Fibroblast of skin of left biceps (primary cell): ENCODE data around the gene GJB4.
"Not testable (repeated sequence)": the region's sequence is repeated elsewhere in the genome, so short reads cannot be mapped to it uniquely, and the experiment has no call there.

Source experiments
- DNase-seq, 2 experiments: peaks; one replicate each; pipeline ENCODE4 v3.0.0-alpha.2; 2013; ENCODE audit warnings: low read depth in 2 of 2

Gene GJB4

DNA sequence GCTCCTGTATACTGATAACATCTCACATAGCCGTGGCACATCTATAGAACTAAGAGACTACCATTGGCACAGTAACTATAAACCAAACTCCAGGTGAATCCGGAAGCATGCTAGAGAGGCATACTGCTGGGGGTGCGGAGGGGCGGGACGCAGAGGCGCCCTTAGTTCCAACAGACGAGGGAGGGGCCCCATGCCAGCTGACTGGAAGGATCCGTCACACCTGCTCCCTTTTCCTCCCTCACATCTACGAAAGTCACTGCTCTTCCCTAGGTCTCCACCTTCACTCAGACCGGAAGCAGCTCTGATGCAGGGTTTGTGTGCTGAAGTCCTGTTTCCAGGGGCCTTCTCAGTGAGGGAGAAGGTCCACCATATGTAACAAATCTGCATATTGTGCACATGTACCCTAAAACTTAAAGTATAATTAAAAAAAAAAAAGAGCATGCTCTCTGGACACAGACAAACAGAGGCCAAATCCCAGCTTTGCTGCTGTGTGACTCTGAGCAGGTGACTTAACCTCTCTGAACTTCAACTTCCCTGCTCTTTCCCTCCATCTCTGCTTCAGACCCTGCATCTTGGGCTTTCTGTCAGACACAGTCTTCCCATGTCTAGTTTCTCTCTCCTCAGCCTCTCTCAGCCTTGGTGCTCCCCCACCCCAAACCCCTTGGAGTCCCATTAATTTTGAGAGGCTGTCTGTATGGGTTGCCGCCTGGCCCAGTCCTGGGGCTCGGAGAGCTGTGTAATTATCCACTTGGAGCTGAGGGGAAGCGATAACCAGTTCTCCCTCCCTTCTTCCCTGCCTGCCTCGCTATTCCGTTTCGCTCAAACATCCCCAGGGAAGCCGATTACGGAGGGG lies 12.5 kb upstream of the GJB4 start:
- DNase-seq, result no peak

DNA sequence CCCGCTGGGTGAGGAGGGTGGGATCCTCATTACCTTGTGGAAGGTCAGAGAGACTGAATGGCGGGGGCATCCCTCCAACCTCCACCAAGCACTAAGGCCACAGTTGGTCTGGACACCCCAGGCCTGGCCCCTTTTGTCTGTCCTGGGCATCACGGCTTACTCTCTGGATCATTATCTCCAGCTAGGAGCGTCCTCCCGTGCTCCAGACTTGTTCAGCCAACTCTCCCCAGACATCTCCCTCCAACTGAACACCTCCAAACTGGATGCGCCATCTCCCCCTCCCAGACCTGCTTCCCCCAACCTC lies 11.9 kb upstream of the GJB4 start:
- no peak for DNase-seq

DNA sequence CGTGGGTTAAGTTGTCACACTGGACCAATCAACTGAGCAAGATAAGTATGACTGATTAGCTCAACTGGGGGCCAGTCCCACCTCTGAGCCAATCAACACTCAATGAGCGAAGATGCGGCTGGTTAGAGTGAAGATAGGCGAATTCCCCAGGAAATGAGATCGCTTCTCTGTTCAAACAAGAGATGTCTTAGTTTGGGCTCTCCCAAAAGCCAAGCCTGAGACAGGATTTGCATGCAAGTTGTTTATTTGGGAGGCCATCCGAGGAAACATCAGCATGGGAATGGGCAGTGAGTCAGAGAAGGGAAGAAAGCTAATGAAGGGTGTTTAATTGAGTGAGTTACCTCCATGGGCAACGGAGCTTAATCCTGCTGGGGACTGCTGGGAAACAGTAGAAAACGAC lies 9.5 kb upstream of the GJB4 start:
- no peak for DNase-seq

DNA sequence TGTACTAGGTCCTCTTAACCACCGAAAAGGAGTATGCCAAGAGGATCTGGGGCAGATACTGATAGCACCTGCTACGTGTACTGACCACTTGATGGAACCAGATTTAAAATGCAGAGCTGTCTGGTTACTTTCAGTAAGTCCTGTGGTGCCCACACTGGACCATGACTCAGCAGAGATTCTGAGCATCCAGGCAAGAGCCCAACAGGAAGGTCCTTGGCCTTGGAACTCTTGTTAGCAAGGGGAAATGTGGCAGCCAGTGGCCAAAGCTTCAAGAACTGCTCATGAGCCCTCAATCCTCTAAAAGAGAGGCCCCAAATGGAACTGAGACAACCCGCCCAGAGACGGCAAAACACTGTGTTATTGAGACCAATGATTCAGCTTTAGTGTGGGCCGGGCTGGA lies 8.9 kb upstream of the GJB4 start:
- no peak for DNase-seq

DNA sequence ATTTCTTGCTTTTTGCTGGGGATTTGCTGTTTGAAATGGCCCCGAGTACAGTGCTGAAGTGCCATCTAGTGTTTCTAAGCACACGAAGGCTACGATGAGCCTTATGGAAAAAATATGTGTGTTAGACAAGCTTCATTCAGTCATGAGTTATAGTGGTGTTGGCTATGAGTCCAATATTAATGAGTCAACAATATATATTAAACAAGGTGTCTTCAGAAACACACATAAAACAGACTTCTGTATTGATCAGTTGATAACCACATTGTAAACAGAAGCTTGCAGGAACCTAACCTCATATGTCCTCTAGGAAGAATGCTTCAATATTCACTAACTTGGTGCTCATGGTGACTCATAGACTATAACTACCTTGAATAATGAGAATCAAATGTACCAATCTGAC lies 6.4 kb upstream of the GJB4 start:
- DNase-seq, result no peak

DNA sequence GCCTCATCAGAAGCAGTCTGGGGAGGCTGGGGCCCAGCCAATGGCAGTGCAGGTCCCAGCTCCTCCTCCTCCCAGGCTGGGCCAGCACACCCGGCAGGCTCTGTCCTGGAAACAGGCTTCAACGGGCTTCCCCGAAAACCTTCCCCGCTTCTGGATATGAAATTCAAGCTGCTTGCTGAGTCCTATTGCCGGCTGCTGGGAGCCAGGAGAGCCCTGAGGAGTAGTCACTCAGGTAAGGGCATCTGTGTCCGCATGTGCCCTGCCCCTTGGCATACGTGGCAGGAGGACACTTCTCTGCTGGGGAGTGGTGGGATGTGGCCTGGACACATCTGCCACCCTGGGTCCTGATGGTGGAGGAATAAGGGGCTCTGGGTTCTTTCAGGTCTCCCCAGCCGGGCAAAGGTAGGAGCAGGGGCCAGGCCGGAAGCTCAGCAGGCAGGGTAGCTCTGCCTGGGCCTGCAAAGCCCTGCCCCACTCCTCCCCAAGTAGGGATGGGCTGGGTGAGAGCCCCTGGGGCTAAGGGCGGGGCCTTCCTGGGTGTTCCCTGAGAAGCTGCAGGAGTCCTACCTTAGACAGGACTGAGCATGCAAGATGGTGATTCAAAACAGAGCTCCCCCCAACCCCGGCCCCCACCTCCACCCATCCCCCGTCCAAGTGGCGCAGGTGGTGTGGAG lies 4.4 kb upstream of the GJB4 start, which contains the start of gene GJB5:
Gene GJB5 (plus strand): TSS at position 84 of the 674 bp plus-strand sequence. CDS start 2,284 bp downstream, outside the sequence.
- no peak for DNase-seq

DNA sequence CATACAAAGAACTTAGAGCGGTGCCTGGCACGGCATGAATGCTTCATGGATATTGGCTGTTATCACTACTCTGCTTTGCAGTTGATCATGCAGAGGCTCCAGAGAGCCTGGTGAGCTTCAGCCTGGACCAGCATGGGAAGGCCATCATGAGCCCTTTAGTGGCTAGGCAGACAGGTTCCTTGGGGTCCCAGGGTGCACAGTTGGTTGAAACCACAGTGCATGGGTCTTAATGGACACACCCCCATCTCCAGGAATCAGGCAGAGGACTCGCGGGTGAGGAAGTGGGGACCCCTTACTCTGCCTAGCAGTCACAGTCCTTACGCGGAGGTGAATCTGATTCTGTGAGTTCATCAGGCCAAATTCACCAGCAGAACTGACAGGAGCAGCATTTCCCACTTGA lies 3.6 kb upstream of the GJB4 start:
- no peak for DNase-seq

DNA sequence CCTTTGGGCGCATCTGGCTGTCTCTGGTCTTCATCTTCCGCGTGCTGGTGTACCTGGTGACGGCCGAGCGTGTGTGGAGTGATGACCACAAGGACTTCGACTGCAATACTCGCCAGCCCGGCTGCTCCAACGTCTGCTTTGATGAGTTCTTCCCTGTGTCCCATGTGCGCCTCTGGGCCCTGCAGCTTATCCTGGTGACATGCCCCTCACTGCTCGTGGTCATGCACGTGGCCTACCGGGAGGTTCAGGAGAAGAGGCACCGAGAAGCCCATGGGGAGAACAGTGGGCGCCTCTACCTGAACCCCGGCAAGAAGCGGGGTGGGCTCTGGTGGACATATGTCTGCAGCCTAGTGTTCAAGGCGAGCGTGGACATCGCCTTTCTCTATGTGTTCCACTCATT lies 2.2 kb upstream of the GJB4 start:
- no peak for DNase-seq

DNA sequence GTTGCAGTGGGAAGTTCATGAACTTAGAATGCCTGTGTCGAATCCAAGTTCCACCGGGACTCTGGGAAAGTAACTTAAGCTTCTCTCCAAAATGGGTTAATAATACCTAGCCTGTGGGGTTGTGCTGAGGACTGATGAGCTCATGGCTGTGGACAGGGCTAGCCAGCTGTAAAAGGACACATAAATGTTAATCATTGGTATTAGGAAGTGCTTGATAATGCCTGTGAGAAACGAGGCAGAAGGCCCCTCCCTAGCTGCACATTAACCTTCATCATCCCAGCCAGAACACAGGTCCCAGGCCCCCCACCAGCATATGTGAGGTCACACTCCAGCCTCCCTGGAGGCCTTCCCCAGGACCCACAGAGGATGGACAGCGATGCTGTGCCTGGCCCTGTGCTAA lies 789 bp upstream of the GJB4 start:
- no peak for DNase-seq

DNA sequence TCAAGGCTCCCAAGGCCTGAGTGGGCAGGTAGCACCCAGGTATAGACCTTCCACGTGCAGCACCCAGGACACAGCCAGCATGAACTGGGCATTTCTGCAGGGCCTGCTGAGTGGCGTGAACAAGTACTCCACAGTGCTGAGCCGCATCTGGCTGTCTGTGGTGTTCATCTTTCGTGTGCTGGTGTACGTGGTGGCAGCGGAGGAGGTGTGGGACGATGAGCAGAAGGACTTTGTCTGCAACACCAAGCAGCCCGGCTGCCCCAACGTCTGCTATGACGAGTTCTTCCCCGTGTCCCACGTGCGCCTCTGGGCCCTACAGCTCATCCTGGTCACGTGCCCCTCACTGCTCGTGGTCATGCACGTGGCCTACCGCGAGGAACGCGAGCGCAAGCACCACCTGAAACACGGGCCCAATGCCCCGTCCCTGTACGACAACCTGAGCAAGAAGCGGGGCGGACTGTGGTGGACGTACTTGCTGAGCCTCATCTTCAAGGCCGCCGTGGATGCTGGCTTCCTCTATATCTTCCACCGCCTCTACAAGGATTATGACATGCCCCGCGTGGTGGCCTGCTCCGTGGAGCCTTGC lies 1.7 kb downstream of the GJB4 start:
- DNase-seq, result no peak

DNA sequence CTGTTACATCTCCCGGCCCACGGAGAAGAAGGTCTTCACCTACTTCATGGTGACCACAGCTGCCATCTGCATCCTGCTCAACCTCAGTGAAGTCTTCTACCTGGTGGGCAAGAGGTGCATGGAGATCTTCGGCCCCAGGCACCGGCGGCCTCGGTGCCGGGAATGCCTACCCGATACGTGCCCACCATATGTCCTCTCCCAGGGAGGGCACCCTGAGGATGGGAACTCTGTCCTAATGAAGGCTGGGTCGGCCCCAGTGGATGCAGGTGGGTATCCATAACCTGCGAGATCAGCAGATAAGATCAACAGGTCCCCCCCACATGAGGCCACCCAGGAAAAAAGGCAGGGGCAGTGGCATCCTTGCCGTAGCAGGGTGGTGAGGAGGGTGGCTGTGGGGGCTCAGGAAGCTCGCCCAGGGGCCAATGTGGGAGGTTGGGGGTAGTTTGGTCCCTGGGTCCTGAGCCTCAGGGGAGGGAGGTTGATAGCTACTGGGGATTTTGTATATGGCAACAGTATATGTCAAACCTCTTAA lies 2.3 kb downstream of the GJB4 start:
- DNase-seq, result no peak

DNA sequence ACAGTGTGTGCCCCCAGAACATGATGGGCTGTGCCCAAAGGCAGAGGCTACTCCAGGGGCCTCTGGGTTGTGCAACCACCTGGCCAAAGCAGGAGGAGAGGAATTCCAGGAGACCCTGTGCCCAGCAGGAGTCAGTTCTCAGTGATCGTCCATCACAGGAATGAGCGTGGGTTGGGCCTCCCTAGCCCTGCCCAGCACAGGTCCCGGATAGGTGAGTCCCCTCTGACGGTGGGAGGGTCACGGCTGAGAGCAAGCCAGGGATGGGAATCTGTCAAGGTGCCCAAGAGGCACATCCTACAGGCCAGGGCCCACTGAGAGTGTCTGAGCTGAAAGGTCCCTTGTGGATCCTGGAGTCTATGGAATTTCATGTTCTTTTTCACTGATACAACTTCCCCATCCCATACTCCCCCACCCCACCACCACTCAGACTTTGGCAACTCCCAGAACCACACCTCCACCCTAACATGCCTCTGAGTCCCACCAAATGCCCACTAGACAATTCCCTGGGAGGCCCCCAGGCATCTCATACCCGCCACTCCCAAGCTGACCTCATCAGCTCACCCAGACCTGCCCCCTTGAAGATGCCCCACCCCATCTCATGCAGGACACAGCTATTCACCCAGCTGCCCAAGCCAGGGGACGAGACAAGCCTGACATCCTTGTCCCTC lies 3.1 kb downstream of the GJB4 start:
- DNase-seq, result no peak

DNA sequence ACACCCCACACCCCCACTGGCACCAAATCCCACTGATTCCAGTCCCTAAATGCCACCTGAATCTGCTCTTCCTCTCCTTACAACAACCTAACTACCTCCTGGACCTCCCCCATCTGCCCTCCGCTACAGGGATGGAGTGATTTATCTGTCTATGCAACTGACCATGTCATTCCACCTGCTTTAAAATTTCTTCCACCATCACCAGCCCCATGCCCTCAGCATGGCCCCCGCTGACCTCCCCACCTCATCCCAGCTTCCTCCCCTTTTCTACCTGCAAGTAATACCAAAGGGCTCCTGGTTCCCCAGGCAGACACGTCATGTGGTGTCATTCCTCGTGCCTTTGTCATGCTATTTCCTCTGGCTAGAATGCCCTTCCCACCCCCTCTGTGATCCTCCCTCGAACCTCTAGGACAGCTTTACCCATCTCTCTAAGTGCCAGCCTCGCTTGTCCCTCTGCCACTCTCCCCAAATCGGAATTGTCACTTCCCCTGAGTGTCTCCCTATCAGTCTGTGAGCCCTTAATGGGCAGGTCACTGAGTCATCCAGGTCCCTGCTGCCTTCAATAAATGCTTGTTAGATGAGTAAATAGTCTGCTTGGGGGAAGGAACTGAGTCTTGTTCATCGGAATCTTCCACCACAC lies 3.7 kb downstream of the GJB4 start:
- no peak for DNase-seq

DNA sequence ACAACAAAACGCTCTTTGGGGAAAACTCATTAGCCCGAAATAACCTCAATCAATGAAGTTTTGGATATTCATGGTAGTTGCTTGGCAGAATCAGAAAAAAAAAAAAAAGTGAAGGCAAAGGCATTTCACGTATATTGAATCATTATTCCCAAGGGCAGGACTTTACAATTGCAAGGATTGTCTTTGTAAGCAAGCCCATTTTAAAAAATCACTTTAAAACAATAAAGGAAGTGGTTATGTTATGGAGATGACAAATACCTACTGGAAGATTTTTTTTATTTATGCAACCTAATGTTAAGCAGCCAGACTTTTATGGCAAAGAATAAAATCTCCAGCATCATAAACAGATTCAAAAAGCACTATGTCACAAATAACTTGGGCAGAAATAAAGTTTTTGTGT lies 9.3 kb downstream of the GJB4 start:
- DNase-seq, result no peak

DNA sequence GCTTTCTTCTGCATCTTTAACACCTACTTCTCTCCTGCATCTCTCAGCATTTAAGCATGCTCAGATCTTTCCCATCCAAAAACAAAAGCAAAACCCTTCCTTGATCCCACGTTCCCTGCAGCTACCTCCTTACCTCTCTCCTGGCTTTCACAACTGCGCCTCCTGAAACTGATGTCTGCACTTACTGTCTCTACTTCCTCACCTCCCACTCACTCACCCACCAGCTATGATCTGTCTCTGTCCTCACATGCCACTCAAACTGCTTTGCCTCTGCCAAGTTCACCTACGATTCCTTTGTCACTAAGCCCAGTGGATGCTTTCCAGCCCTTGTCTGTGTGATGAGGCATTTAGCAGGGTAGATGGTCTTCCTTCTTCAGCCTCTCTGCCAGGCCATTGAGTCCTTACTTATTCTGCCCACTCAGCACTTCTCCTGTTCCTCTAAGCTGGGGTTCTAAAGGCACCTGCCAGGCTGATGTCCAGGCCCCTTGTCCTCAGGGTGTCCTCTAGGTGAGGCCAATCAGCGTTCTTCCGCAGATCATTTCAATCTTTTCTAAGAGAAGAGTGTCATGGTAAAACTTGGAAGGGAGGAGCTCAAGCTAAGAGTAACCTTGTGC lies 11.5 kb downstream of the GJB4 start:
- DNase-seq, result no peak

DNA sequence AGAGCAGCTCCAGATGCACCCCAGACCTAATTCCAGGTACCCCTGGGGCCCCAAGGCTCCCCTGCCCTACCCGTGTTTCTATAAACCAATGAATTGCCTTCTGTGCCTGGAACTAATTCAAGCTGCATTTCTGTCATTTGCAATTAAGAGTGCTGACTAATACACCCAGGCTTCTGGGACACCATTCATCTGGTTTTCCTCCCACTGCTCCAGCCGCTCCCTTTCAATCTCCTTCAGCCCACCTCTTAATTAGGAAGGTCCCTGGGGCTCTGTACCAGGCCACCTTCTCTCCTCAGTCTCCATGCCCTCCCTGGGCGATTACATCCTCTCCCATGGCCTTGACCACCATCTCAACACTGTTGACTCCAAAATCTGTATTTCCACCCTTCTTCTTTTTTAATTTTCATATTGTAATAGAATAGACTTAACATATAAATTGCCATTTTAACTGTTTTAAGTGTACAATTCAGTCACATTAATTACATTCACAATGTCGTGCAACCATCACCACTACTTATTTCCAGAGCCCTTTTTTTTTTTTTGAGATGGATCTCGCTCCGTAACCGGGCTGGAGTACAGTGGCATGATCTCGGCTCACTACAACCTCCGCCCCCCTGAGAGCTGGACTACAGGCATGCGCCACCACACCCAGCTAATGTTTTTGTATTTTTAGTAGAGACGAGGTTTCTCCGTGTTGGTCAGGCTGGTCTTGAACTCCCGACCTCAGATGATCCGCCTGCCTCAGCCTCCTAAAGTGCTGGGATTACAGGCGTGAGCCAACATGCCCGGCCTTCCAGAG lies 12.2 kb downstream of the GJB4 start:
- no peak for DNase-seq

DNA sequence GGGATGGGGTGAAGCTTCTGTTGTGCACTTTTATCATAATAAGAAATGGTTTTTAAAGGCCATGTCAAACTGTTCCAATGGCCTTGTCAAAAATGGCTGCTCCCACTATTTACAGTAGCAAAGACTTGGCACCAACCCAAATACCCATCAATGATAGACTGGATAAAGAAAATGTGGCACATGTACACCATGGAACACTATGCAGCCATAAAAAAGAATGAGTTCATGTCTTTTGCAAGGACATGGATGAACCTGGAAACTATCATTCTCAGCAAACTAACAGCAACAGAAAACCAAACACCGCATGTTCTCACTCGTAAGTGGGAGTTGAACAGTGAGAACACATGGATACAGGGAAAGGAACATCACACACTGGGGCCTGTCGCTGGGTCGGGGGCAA lies 13.6 kb downstream of the GJB4 start:
- DNase-seq, result not testable (repeated sequence)

DNA sequence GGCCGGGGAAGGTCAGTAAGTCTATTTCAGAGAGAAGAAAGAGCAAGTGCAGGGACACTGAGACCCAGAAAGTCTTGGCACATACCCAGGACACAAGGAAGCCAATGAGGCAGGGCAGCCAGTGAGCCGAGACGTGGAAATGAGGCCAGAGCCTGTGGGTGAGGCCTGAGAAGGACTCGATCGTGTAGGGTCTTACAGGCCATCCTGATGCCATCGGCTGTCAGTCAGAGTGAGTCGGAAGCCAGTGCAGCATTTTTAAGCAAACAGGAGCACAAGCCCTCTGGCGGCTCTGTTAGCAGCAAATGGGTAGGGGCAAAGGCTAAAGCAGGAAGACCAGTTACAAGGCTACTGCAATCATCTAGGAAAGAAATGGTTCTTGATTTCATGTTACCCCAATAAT lies 15.4 kb downstream of the GJB4 start:
- DNase-seq, result no peak

DNA sequence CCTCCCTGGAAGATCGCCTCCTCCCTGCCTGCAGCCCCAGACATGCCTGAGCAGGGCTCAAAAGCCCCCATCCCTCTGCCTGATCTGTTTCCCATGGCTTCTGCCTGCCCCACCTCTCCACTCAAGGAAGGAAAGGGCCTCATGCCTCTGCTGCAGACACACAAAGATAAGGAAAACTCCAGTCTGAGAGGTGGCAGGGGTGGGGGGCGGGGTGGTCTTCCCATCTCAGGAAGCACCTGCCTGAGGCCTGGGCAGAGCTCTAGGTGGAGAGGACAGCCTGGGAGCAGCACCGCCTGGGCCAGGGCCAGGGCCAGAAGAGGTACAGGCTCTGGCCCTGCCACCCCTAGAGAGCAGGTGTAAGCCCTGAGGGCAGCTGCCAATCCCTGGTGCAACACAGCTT lies 17.4 kb downstream of the GJB4 start:
- no peak for DNase-seq

DNA sequence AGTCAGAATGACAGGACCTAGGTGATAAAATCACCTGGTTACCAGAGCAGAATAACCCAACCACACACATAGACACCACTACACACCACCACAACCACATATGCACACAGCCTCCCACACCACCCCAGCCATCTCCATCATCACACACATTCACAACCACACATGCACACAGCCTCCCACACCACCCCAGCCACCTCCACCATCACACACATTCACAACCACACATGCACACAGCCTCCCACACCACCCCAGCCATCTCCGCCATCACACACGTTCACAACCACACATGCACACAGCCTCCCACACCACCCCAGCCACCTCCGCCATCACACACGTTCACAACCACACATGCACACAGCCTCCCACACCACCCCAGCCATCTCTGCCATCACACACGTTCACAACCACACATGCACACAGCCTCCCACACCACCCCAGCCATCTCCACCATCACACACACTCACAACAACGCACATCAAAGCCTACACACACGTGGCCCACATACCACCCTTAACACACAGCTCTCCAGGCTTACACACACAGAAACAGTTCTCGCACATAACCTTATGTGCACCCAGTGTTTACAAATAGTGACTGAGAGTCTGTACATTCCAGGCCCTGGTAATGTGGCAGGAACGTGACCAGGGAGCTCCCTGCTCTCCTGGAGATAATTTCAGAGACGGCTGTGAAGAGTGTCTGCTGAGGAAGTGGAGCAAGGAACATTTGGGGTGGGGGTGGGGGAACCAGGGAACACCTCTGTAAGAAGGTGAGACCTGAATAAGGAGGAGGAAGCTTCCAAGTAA lies 18.2 kb downstream of the GJB4 start:
- DNase-seq, result no peak
